KOPT-K1 (cell line): ENCODE measurements around the gene GLP2R.

ENCODE experiments used
- H3K27ac ChIP-seq: fragments of 200-600 bp; sonication (generic); 2 replicates; pipeline ENCODE4 v1.5.1; 2016; ENCODE audit warnings: antibody characterized with exemption, mild to moderate bottlenecking, low read depth, low read length; ENCODE audit not compliant: poor library complexity, severe bottlenecking
- H3K36me3 ChIP-seq: fragments of 200-600 bp; sonication (generic); 2 replicates; pipeline ENCODE4 v1.5.1; 2017; ENCODE audit warnings: antibody characterized with exemption, mild to moderate bottlenecking, low read length, moderate library complexity; ENCODE audit not compliant: insufficient read depth
- H3K9me3 ChIP-seq: fragments of 200-600 bp; sonication (generic); 2 replicates; pipeline ENCODE4 v1.5.1; 2017; ENCODE audit warnings: antibody characterized with exemption, low read length, mild to moderate bottlenecking; ENCODE audit not compliant: insufficient read depth, poor library complexity, severe bottlenecking

Gene GLP2R

DNA sequence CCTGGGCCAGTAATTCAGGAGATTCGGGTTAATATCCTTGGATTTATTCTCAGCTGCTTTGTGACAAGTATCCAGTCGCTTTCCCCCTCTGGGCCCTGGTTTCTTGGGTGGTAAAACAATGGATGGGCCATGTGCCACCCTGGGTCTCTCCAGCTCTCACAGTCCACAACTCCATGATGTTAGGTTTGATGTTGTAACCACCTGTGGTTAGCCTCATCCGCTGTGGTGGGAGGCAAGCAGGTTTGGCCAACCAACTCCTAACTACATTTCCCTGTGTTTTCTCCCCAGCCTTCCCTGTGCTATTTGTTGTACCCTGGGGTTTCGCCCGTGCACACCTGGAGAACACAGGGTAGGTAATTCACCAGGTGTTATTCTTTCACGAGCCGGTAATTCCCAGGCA is 35.1 kb downstream of the GLP2R start:
- Histone ChIP-seq H3K36me3 (no peaks in the 10 kb centered on the region), H3K9me3 (peaks cover 33% of the 10 kb centered on the region), H3K27ac (no peak overlapping the region)

DNA sequence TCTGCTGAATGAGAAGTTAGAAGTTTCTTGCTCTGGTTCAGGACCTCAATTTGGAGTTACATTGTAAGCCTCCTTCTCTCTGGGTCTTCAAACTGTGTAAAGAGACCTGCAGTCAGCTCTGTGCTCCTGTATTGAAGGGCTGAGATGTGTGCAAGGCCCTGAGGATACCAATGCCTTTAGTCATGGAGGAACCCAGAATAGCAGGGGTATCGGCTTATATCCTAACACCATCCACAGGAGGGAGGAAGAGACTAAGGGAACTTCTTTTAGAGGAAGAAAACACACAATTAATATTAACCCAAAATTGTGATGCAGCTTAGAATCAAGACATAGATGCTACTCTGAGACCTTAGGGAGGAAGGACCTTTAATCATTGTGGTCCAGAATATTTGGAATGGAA is 36.5 kb downstream of the GLP2R start:
- no peaks in the 10 kb centered on the region for H3K36me3 ChIP-seq
- no peak overlapping the region for H3K27ac ChIP-seq
- H3K9me3 ChIP-seq: peaks cover 32% of the 10 kb centered on the region

DNA sequence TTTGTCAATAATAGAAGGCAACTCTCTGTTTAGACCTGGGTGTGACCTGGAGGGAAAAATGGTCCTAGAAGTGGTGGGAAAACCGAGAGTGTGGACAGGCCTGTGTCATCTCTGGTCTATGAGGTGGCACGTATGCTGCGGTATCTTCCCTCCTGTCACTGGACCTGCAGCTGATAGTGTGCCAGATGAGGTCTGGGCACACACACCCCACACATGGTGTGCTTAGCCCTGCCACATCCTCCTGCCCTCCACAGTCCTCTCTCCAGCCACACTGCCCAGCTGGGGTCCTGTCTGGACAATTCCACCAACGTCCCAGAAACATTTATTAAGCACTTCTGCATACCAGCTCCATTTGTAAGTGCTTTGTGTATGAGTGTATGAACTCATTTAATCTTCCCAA is 37.2 kb downstream of the GLP2R start:
- Histone ChIP-seq H3K27ac (no peak overlapping the region), H3K9me3 (peaks cover 25% of the 10 kb centered on the region)

DNA sequence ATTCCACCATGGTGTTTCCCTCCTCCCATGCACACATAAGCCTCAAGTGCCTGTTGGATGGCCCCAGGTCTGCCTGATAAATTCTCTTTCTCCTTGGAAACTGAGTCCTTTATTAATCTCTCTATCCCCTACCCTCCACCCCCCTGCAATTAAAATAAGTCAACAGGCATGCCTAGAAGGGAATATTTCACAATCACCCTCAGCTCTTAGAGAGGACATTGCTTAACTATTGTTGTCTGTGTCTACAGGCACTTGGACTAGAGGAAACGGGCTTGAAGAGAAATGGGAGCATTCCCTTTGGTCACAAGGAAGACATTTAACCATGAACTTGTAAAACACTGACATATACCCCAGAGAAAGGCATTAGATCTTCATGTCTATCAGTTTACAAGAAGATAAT is 39.9 kb downstream of the GLP2R start:
- Histone ChIP-seq H3K36me3 (no peaks in the 10 kb centered on the region), H3K27ac (no peak overlapping the region), H3K9me3 (peaks cover 8% of the 10 kb centered on the region)

More for the DNA sequence above, 37.2 kb downstream of the GLP2R start:
- H3K36me3 ChIP-seq: no peaks in the 10 kb centered on the region

DNA sequence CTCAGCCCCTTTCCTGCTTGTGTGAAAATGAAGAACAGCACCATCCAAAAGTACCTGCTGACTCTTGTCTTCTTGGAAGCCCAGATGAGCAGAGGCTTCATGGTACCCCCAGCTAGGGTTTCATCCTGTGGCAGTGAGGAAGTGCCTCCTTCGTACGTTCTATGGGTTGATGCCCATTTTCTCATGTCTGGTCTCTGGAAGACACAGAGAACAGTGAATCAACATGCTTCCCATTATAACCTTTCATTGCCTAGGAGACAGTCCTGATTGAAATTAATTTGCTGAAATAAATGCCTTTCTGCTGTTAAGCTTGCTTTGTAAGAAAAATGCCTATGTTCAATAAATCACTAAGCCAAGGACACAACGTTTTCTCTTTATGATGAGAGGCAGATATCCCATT is 42.8 kb downstream of the GLP2R start:
- Histone ChIP-seq H3K27ac (no peak overlapping the region), H3K9me3 (no peaks in the 10 kb centered on the region), H3K36me3 (no peaks in the 10 kb centered on the region)

- H3K9me3 ChIP-seq: no peaks in the 10 kb centered on the region
- no peaks in the 10 kb centered on the region for H3K36me3 ChIP-seq
- no peak overlapping the region for H3K27ac ChIP-seq
Observed at GRCh38 chr17:9872852-9873251, 47.1 kb downstream of the GLP2R start.

DNA sequence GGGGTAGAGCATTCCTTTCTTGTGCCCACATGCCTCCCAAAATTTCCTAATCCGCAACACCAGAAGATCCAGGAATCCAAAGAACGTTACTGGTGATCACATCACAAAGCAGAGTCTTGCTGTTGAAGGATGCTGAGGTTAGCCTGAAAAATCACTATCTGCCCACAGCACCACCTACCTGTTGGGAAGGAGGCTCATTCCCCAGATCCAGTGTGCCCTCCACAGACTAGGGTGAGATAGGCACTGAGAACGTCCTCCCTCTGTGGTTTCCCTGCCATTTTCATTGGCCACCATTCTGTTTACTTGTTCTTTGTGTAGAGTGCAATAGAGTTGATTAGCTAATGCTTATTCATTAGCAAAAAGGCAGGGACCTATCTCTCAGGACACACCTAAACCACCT is 49.0 kb downstream of the GLP2R start:
- H3K27ac ChIP-seq: no peak overlapping the region

GRCh38 chr17:9875441-9875840 is 49.7 kb downstream of the GLP2R start:
- no peaks in the 10 kb centered on the region for H3K36me3 ChIP-seq
- no peaks in the 10 kb centered on the region for H3K9me3 ChIP-seq
- H3K27ac ChIP-seq: no peak overlapping the region

More for the DNA sequence above, 49.0 kb downstream of the GLP2R start:
- Histone ChIP-seq H3K36me3 (no peaks in the 10 kb centered on the region), H3K9me3 (no peaks in the 10 kb centered on the region)

DNA sequence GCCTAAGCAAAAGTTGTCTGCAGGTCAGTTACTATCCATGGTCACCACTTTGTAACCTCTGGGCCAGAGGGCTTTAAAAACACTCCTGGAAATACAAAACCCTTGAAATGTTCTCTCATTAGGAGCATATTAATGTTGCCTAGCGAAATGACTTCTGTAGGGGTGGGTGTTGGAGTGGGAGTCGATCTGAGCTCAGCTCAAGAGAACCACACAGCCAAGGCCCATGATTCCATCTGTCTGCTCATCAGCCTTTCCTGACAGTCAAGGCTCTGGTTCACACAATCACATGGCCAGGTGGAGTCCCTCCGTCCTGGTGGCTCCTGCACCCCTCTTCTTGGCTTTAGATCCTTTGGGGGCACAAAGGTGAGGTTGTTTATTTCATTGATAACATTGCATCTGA is 52.6 kb downstream of the GLP2R start:
- peaks cover 15% of the 10 kb centered on the region for H3K9me3 ChIP-seq
- no peak overlapping the region for H3K27ac ChIP-seq
- H3K36me3 ChIP-seq: no peaks in the 10 kb centered on the region

GRCh38 chr17:9878786-9879525 is 53.2 kb downstream of the GLP2R start:
- H3K9me3 ChIP-seq: peaks cover 20% of the 10 kb centered on the region
- H3K27ac ChIP-seq: no peak overlapping the region
- H3K36me3 ChIP-seq: no peaks in the 10 kb centered on the region

DNA sequence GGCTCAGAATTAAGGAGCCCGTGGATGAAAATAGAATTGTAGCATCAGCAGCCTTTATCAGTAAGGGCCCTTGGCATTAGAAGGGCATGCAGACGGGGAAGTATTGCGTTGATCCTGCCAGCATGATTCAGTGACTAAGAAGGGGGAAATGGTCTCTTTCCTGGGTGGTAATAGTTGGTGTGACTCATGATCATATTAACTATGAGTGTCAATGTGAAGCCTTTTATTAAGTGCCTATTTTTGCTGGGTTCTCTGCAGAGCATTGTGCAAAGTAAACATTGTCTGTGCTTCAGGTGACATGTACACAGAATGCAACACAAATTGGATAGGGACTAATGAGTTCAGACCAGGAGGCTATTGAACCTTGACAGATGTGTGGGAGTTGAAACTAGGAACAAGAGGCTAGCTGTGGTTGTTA is 54.9 kb downstream of the GLP2R start:
- no peak overlapping the region for H3K27ac ChIP-seq
- H3K9me3 ChIP-seq: peaks cover 20% of the 10 kb centered on the region
- H3K36me3 ChIP-seq: no peaks in the 10 kb centered on the region

DNA sequence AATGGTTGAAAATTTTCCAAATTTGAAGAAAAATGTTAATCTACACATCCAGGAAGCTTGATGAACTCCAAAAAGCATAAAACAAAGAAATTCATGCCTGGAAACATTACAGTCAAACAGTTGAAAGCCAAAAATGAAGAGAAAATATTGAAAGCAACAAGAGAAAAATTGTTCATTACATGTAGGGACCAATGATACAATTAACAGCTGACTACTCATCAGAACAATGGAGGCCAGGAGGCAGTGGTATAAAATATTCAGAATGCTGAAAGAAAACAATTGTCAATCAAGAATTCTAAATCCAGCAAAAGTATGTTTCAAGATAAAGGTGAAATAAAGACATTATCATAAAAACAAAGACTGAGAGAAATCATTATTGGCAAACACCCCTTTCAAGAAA is 57.7 kb downstream of the GLP2R start:
- peaks cover 20% of the 10 kb centered on the region for H3K9me3 ChIP-seq
- H3K36me3 ChIP-seq: no peaks in the 10 kb centered on the region
- no peak overlapping the region for H3K27ac ChIP-seq

GRCh38 chr17:9886141-9886930 is 60.6 kb downstream of the GLP2R start:
- H3K27ac ChIP-seq: no peak overlapping the region
- H3K36me3 ChIP-seq: no peaks in the 10 kb centered on the region
- peaks cover 20% of the 10 kb centered on the region for H3K9me3 ChIP-seq

- H3K9me3 ChIP-seq: peaks cover 13% of the 10 kb centered on the region
- H3K27ac ChIP-seq: no peak overlapping the region
- no peaks in the 10 kb centered on the region for H3K36me3 ChIP-seq
Observed at GRCh38 chr17:9887508-9887907, 61.8 kb downstream of the GLP2R start.

DNA sequence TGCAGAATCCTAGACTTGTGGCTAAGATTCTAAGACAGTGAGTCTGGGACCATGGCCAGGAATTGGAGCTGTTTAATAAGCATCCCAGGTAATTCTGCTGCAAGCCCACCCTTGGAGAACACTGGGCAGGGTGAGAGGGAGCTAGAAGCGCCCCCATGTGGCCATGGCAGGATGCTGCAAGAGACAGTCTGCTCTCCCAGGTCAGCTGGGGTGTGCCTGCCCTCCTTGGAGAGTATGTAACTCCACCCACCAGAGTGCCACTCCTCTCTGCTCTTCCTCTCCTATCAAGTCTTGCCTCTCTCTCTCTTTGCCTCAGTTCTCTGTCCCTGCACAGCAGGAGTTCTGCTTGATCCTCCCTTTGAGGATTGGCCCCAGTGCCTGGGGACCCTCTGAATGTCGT is 64.4 kb downstream of the GLP2R start:
- no peaks in the 10 kb centered on the region for H3K36me3 ChIP-seq
- H3K27ac ChIP-seq: no peak overlapping the region
- H3K9me3 ChIP-seq: no peaks in the 10 kb centered on the region
